RCC 7860 (cell line): ENCODE measurements around the gene TMEM79.

Experiments
- DNase-seq: peaks from one replicate; pipeline ENCODE4 v3.0.0-alpha.2; 2015; ENCODE audit warnings: low spot score
- FAIRE-seq: peaks from 2 replicates; lab custom pipeline; 2012; peaks lifted over from hg19 to GRCh38; lab: Jason Lieb, UNC

The TMEM79 gene

DNA sequence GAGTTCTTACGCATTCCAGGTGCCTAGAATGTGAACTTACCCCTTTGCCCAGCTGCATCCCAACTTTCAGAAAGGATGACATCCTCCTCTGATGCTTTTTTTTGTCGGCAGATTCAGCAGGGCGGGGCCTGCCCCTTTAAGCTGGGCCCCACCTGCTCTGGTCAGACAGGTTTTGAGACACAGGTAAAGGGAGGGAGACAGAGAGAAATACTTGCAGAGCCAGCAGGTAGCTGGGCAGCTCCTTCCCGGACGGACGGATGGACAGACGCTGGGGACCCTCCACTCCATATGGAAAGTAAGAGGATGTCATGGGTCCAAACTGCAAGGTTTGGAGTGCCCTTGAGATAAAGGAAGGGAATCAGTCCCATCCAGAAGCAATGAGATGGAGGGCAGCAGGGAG is at the start of gene TMEM79:
Gene TMEM79, plus strand, starts transcription at position 214 of the 400 bp plus-strand sequence. CDS start 902 bp downstream, outside the sequence.
- FAIRE-seq (no peak), DNase-seq (no peak)

DNA sequence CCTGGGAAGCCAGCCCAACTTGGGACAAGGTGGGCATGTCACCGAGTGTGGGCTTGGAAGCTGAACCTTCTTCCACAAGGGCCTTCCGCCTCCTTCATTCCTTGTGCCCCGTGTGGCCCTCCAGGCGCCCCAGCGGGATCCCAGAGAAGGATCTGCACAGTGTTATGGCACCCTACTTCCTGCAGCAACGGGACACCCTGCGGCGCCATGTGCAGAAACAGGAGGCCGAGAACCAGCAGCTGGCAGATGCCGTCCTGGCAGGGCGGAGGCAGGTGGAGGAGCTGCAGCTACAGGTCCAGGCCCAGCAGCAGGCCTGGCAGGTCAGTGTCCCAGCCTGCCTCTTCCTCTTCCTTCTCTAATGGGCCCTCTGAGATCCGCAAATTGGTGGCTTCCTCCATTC is 48.0 kb upstream of the TMEM79 start:
- FAIRE-seq (no peak), DNase-seq (no peak)

DNA sequence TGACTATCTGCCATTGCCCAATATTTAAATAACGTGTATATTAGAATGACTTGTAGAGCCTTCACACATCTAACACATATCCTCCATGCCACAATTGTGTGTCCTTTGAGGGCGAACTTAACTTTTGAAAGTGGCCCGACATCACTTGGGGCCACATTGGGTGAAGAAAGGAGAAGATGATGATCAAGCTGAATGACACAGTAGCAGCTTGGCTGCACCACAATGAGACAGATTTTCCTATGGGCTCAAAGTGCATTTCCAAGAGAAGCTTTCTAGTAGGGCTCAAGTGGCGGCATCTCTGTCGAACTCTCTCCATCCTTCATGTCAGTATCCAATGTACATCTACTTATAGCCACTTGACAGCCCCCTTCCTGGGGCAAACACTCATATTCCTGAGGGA is 45.9 kb upstream of the TMEM79 start:
- DNase-seq, result no peak
- FAIRE-seq, result no peak

GRCh38 chr1:156241311-156241811 is 42.8 kb upstream of the TMEM79 start:
- no peak for FAIRE-seq
- DNase-seq, result no peak

- no peak for DNase-seq
- no peak for FAIRE-seq
These were observed 42.2 kb upstream of the TMEM79 start, which contains the start of gene BGLAP for GRCh38 chr1:156241926-156242325. BGLAP (plus strand) TSS chr1:156242184; CDS start chr1:156242232, 48 bp downstream.

GRCh38 chr1:156242738-156243137 is 41.4 kb upstream of the TMEM79 start:
- no peak for FAIRE-seq
- DNase-seq, result no peak

- DNase-seq (no peak), FAIRE-seq (no peak)
These were observed 40.0 kb upstream of the TMEM79 start for GRCh38 chr1:156244126-156244525.

DNA sequence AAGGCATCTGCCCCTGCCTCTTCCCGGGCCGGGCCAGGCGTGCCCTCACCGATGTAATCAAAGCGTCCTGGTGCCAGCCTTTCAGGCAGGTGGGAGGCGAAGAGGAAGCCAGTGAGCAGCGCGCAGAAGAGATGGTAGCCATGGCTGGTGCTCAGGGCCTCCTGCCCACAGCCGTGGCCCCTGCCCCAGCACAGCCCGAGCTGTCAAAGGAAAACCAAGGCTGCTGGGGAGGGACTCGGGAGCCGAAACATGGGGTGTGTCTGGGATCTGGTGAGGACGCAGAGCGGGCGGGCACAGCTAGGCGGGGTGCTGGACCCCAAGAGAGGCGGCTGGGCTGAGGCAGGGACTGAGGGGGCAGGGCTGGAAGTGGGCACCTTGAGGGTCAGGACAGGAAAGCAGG is 39.4 kb upstream of the TMEM79 start:
- no peak for FAIRE-seq
- DNase-seq, result no peak

- no peak for DNase-seq
- FAIRE-seq, result no peak
These were observed 38.5 kb upstream of the TMEM79 start for GRCh38 chr1:156245451-156246232.

DNA sequence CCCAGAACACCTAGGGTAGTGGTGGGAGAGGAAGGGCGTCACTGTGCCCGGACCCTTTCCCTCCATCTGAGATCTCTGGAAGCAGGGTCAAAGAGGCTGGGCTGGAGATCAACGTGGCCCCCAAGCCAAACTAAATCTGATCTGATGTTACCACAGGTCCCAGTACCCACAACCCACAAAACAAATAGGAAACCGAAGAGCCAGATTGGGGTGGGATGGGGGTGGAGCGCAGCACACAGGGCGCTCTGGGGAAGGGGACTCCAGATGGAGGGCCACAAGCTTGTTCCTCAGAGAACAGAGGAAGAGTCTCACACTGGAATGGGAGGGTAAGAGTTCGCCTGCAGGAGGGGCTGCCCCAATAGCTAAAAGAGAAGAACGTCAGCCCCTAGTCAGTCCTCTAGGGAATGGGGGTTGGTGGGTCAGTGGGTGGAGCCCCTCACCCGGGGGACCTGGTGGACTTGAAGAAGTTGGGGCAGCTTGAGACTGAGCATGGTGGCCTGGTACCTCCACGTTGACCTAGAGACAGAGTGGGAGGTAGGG is 37.8 kb upstream of the TMEM79 start:
- no peak for FAIRE-seq
- no peak for DNase-seq

- FAIRE-seq, result no peak
- no peak for DNase-seq
These were observed 37.2 kb upstream of the TMEM79 start for GRCh38 chr1:156246781-156247459.

GRCh38 chr1:156247460-156248322 is 36.4 kb upstream of the TMEM79 start, which contains the start of gene PAQR6:
PAQR6 (minus strand) TSS chr1:156248056; CDS start chr1:156246731, 1,325 bp downstream.
- no peak for DNase-seq
- FAIRE-seq, result no peak

- no peak for FAIRE-seq
- no peak for DNase-seq
These were observed 35.8 kb upstream of the TMEM79 start for GRCh38 chr1:156248323-156248683.

DNA sequence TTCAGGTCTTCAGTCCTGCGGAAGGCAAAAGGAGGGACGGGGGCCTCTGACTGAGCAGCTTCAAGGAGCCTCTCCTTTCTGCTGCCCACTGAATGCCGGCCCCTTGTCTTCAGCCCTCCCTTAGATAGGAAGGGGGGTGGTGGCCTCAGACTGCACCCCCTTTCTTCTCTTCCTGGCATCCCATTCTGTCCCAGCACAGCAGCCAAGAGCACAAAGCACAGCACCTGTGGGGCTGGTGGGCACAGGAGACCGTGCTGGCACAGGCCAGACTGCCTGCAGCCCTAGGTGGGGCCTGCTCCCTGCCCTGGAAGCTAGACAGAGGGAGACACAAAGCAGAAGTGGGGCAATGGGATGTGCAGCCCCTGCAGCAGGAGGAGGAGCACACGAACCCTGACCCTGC is 34.5 kb upstream of the TMEM79 start:
- FAIRE-seq, result no peak
- DNase-seq, result no peak

DNA sequence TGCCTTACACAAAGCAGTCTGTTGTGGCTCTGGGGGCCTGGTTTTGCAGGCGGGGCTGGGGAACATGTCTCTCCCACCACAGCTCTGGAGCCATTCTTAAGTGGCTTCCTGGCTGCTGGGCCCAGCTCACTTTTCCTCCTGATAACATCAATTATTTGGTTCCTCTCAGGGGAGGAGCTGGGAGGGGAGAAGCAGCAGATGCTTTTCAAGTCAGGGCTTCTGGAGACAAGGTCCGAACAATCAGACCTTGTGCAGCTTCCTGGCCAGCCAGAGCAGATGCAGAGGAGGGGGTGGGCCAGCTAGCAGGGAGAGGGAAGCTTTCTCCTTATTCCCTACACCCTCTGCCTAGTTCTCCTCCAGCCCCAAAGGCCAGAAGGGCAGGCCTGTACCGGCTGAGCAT is 32.6 kb upstream of the TMEM79 start:
- no peak for DNase-seq
- FAIRE-seq, result no peak

DNA sequence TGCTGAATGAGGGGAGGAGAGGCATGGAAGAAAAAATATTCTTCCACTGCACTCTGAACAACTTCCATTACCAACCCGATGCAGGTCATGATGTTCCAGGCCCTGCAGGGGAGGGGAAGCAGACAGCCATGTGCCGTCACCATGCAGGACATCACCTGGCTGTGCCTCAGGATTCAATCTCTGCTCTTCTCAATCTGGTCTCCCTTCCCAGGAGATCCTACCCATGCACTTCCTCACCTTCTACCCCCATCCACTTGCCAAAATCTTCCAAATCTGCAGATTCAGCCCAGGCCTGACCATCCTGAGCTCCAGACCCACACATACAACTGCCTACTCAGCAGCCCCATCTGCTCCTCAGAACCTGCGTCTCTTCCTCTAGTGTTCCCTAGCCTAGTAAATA is 30.5 kb upstream of the TMEM79 start:
- no peak for FAIRE-seq

DNA sequence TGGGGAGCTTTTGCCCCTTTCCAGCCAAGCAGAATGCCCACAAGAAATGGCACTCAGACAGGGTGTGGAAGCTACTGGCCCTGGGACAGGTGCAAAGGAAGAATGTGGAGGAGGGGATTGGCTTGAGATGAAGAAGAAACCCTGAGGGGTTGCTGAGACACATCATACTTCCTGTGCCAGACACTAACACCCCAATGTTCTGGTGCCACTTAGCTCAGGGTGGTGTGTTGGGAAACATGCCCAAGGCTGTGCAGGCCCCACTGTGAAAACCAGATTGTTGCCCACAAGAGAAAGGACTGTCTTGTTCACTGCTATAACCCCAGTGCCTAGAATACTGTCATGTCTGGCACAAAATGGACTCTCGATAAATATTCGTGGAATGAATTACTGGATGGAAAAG is 26.4 kb upstream of the TMEM79 start:
- DNase-seq, result no peak

More for the DNA sequence above, 30.5 kb upstream of the TMEM79 start:
- no peak for DNase-seq

DNA sequence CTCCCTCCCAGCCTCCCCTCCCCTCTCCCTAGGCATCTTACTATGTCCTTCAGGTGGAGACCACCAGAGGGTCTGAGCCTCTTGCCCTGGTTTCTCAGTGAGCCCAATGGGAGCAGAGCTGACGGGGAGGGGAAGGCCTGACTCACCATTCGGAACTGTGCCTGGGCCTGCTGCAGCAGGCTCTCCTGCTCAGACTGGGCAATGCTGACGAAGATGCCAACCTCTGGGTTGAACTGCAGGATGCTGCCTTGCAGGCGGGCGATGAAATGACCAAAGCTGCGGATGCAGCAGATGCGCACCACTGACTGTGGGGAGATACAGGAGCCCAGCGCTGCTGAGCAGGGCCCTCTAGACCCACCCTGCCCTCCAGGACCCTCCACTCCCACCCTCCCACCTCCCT is 25.3 kb upstream of the TMEM79 start:
- DNase-seq (no peak), FAIRE-seq (no peak)

More for the DNA sequence above, 26.4 kb upstream of the TMEM79 start:
- no peak for FAIRE-seq

DNA sequence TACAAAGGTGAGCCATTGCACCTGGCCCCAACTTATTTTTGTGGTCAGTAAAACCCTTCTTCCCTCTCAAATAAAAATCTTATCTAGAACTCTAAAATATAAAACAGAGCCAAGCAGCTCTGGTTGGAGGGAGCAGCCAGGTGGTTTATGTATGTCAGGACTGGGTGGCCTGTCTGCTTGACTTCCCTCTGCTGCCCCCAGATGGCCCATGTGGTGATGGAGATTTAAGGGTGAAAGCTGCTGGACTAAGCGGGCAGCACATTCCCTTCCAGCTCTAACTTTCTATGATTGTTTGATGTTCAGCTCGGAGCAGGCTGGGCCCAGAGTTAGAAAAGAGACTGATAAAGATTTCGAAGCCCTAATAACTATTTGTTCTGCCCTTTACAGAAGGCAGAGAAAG is 24.3 kb upstream of the TMEM79 start:
- DNase-seq, result no peak
- no peak for FAIRE-seq

DNA sequence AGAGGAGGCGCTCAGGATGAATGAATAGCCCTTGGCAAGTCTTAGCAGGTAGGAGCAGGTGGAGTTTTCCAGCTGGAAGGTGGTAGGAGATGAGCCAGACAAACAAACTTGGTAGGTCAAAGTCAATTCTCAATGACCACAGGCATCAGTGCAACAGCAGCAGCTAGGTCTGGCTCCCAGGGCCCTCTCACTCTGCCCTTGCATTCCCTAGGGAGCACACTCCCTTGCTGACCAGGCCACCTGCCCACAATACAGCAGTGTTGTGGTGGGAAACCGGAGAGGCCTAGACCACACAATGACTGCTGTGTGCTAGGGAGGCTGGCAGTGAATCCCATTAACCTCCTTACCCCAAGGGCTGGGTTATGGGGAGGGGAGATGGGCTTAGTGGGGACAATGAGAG is 23.2 kb upstream of the TMEM79 start:
- DNase-seq (no peak), FAIRE-seq (no peak)
